ENCODE results near the gene ZDHHC16.

DNA sequence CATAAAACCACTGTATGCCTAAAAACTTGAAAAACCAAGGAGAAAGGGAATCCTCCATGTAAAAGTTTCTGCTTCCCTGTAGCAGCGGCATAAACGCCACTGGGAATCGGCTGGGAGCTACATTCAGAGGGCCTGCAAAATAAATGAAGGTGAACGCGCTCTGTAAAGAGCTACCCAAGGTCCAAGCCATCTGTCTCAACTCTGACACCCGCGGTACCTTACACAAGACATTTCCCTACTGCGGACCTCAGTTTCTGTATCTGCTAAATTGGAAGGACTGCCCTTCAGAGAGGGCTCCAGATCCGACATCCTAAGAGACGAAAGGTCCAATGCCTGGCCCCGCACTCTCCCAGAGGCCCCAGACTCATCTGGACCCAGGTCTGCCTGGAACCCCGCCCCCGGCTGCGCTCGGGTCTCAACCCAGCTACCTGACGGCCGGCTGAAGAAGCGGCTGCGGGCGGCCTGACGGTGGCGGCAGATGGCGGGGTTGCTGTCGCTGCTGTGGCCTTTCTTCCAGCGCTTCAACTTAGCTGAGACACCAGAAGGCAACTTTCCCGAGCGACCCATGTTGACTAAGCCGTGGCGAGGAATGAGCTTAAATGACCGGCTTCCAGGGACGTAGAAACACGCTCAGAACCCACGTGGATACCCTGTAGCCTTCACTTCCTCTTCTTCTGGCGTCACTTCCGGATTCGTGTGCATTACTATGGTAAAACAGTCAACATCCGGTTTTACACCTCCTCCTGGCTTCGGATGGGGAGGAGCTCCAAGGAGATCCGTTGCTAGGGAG, 45.1 kb upstream of the ZDHHC16 start, which contains the start of gene RRP12:
- peak; percentile 18 for TF ChIP-seq CTCF (IDR thresholded peaks at IDR 0.05)
- TF ChIP-seq ZFX (IDR thresholded peaks at IDR 0.05; ENCODE audit: borderline replicate concordance): no peak
